Spleen (tissue), 7 donors: ENCODE measurements around the gene RAET1G.

Experiments used
- POLR2A ChIP-seq, 3 donors: fragments of 450-650 bp; IDR thresholded peaks; one replicate each; pipeline ENCODE4 v1.5.1; 2017; ENCODE audit warnings: antibody characterized with exemption in 3 of 3, mild to moderate bottlenecking in 1 of 3
- POLR2AphosphoS5 ChIP-seq, 3 donors: sonication (generic); formaldehyde crosslinking; IDR thresholded peaks; one replicate each; pipeline ENCODE4 v1.5.1; 2017; ENCODE audit warnings: antibody characterized with exemption in 3 of 3
- TF ChIP-seq, protein P1 (sequence below), 11 experiments: fragments of 200-600 bp in 7 of 11; fragments of 450-650 bp in 4 of 11; sonication (generic) in 4 of 11; IDR thresholded peaks in 8 of 11; conservative IDR thresholded peaks in 3 of 11; 1 replicate in 7 of 11; 2 replicates in 4 of 11; pipeline versions ENCODE4 v1.4.0 to v1.8.0; 2016 to 2021; ENCODE audit warnings: antibody characterized with exemption in 11 of 11, inconsistent platforms in 4 of 11, mild to moderate bottlenecking in 1 of 11
- donor health status: DM: no; HTN: no; CAD: no; lungs with moderate emphysema.
- donor health status: DM: no; HTN: no; CAD: no.
- donor health status: DM: no; HTN: no; CAD: no.

DNA sequence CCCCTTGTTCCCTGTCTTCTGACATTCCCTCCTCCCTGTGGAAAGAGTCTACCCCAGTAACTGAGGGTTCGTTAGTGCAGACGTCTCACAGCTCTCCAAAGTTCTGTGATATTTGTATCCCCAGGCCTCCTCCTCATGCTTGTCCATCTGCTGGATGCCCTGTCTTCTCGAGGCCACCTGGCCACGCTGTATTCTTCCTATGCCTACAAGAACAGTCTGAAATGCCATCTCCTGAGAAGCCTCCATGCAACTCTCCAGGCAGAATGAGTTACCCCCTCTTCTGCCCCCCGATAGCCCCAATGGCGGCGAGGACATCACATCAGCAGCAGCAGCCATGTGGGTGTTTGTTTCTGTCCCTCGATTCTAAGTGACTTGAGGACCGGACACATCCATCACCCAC, 28.2 kb upstream of the RAET1G start:
- TF ChIP-seq, protein P1, sequence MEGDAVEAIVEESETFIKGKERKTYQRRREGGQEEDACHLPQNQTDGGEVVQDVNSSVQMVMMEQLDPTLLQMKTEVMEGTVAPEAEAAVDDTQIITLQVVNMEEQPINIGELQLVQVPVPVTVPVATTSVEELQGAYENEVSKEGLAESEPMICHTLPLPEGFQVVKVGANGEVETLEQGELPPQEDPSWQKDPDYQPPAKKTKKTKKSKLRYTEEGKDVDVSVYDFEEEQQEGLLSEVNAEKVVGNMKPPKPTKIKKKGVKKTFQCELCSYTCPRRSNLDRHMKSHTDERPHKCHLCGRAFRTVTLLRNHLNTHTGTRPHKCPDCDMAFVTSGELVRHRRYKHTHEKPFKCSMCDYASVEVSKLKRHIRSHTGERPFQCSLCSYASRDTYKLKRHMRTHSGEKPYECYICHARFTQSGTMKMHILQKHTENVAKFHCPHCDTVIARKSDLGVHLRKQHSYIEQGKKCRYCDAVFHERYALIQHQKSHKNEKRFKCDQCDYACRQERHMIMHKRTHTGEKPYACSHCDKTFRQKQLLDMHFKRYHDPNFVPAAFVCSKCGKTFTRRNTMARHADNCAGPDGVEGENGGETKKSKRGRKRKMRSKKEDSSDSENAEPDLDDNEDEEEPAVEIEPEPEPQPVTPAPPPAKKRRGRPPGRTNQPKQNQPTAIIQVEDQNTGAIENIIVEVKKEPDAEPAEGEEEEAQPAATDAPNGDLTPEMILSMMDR (IDR thresholded peaks at IDR 0.05 in 8 of 11, conservative IDR thresholded peaks at IDR 0.05 in 3 of 11), result no peak
- TF ChIP-seq POLR2A (IDR thresholded peaks at IDR 0.05), result no peak
- no peak for TF ChIP-seq POLR2AphosphoS5 (IDR thresholded peaks at IDR 0.05)
